Measurements from ENCODE around the gene SLC35E1.

The SLC35E1 gene

GRCh38 chr19:16596399-16596798 lies 24.2 kb upstream of the SLC35E1 start:
- no peak for DNase-seq

- no peak for DNase-seq
Observed at GRCh38 chr19:16595097-16595496, 22.9 kb upstream of the SLC35E1 start.

GRCh38 chr19:16594681-16595091 lies 22.5 kb upstream of the SLC35E1 start:
- DNase-seq, result no peak

GRCh38 chr19:16594131-16594586 lies 21.9 kb upstream of the SLC35E1 start:
- no peak for DNase-seq

- no peak for DNase-seq
Observed at GRCh38 chr19:16593181-16593580, 21.0 kb upstream of the SLC35E1 start.

- no peak for DNase-seq
Observed at GRCh38 chr19:16591803-16592556, 19.8 kb upstream of the SLC35E1 start.

GRCh38 chr19:16590876-16591802 lies 18.9 kb upstream of the SLC35E1 start:
- DNase-seq, result no peak

GRCh38 chr19:16589917-16590316 lies 17.7 kb upstream of the SLC35E1 start:
- DNase-seq, result peak; percentile 27

- DNase-seq, result no peak
Observed at GRCh38 chr19:16588824-16589577, 16.8 kb upstream of the SLC35E1 start.

GRCh38 chr19:16587833-16588823 lies 15.9 kb upstream of the SLC35E1 start:
- DNase-seq, result peak; percentile 86

GRCh38 chr19:16586991-16587832 lies 15.0 kb upstream of the SLC35E1 start:
- DNase-seq, result no peak

- no peak for DNase-seq
Observed at GRCh38 chr19:16586477-16586871, 14.3 kb upstream of the SLC35E1 start.

- no peak for DNase-seq
Observed at GRCh38 chr19:16585808-16586476, 13.7 kb upstream of the SLC35E1 start.

GRCh38 chr19:16585094-16585801 lies 13.0 kb upstream of the SLC35E1 start:
- no peak for DNase-seq

GRCh38 chr19:16584248-16585093 lies 12.3 kb upstream of the SLC35E1 start:
- peak; percentile 33 for DNase-seq

GRCh38 chr19:16582486-16583261 lies 10.5 kb upstream of the SLC35E1 start:
- DNase-seq, result no peak

GRCh38 chr19:16581971-16582343 lies 9.7 kb upstream of the SLC35E1 start:
- DNase-seq, result no peak
